ENCODE results near the gene YTHDC1.
A peak's percentile ranks its signal among the peaks of the same experiment; 100 is the strongest.
"Not testable (repeated sequence)": the region's sequence is repeated elsewhere in the genome, so short reads cannot be mapped to it uniquely, and the experiment has no call there.

The YTHDC1 gene

GRCh38 chr4:68349649-68350360 is at the start of gene YTHDC1:
YTHDC1 (minus strand) TSS chr4:68350090; CDS start chr4:68349753, 337 bp downstream.
- peak; percentile 90 for DNase-seq

GRCh38 chr4:68399306-68399705 is 49.4 kb upstream of the YTHDC1 start:
- no peak for DNase-seq

DNA sequence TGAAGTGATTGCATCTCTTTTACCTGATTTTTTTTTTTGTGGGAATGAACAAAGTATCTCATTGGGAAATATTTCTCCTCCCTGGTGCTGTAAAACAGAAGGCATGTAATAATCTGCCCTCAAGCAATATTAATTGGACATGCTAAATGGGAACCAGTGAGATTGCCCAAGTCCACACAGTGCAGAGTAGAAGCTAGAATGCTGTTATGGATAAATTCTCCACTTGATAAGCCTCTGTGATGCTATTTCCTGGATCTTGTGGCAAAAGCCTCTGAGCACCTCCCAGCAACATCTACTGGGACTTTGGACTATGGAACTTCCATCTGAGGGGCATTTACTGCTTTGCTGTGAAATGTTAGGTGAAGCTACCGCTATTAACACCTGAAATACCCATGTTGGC is 46.9 kb upstream of the YTHDC1 start:
- no peak for DNase-seq

DNA sequence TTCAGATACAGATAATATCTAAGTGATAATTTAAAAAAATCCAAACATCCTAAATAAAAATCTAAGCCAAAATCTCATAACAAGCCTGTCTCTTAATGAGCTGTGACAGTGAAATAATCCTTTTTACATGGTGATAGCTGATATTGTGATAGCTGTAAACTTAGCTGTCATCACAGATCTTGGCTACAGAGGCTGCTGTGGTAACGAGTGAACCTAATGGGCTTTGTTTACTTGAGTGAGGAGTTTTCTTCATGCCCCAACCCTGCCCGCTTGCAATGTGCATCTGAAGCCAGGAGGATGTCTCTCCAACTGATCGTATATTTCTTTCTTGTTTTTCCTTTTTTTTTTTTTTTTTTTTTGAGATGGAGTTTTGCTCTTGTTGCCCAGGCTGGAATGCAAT is 41.5 kb upstream of the YTHDC1 start:
- no peak for DNase-seq

- DNase-seq, result no peak
Observed at GRCh38 chr4:68390205-68390935, 40.5 kb upstream of the YTHDC1 start.

DNA sequence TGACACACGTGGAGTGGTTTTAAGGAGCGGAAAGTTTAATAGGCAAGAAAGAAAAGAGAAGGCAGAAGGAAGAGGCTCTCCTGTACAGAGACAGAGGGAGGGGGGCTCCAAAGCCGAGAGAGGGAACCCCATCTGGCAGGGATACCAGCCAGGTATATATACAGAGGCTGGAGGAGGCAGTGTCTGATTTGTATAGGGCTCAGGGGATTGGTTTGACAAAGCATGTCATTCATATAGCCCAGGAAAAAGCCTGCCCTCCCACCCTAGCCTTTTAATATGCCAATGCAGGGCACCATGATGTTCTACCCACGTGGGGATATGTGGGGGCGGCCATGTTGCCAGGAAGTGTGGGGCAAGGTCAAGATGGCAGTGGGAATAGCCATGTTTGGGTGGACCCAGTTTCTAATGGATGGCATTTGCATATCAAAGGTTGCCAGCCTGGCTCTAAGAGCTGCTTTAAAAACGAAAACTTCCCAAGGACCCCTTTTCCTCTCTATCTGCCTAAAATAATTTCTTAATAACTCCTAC is 39.6 kb upstream of the YTHDC1 start:
- not testable (repeated sequence) for DNase-seq

DNA sequence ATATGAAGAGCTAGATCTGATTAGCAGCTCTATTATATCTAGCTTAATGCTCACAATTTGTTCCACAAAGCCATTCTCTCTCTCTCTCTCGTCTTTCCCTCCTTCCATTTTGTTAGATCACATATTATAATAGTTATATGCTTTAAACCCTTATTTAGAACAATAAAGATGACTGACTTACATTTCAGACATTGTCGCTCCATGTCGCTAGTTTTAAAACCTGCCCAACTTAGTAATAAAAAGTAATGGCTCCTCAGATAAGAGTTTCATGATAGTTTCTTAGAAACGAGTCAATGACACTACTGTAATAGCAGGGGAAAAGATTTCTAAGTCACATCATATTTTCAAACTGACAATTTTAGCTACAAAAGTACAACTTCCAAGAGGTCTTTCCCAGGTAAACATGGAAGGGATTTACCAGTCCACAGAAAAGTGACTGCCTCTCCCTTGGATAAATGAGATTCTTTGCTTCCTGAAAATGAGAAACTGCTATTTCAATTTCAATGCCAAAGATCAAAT is 38.5 kb upstream of the YTHDC1 start:
- DNase-seq, result no peak

DNA sequence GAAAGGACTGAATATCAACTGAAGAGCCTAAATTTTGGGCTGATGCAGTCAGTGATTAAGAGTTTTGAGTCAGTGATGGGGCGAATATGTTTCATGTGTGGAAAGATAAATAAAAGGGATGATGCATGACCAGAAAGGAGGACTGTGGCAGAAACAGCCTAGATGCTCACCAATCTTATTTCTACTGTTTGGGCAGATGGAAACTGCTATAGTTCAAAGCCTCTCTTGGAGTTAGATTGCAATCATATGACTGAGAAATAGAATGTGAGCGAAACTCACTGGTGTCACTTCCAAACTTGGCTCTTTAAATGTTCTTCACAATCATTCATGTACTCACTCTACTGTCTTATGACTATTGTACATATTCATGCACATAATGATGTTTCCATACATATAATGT is 35.4 kb upstream of the YTHDC1 start:
- DNase-seq, result no peak

GRCh38 chr4:68383115-68383514 is 33.2 kb upstream of the YTHDC1 start:
- no peak for DNase-seq

GRCh38 chr4:68378226-68378625 is 28.3 kb upstream of the YTHDC1 start:
- no peak for DNase-seq

DNA sequence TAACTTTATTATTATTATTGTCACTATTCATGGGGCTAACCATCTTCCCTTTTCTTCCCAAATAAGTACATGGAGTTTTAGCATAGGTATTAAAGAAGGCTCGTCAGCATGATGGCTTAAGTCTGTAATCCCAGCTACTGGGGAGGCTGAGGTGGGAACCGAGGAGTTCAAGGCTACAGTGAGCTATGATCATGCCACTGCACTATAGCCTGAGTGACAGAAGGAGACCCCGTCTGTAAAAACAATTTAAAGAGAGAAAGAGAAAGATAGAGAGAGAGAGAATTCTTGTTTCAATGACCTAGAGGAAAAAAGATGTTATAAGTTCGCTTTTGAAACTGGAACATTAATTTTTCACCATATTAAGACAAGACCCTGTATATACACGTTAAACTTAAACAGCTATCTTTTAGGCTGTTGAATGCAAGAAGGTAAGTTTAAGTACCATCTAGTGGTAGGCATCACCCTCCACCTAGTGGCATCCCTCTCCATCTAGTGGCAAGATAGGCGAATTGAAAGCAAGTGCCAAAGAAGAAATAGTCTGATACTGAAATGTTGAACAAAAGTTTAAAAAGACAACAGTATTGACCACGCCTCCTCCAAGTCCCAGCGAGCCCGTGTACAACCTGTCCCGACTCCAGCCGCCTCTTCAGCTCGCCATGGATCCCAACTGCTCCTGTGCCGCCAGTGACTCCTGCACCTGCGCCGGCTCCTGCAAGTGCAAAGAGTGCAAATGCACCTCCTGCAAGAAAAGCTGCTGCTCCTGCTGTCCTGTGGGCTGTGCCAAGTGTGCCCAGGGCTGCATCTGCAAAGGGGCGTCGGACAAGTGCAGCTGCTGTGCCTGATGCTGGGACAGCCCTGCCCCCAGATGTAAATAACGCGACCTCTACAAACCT is 26.0 kb upstream of the YTHDC1 start:
- DNase-seq, result peak; percentile 17

- no peak for DNase-seq
Observed at GRCh38 chr4:68373513-68373912, 23.6 kb upstream of the YTHDC1 start.

DNA sequence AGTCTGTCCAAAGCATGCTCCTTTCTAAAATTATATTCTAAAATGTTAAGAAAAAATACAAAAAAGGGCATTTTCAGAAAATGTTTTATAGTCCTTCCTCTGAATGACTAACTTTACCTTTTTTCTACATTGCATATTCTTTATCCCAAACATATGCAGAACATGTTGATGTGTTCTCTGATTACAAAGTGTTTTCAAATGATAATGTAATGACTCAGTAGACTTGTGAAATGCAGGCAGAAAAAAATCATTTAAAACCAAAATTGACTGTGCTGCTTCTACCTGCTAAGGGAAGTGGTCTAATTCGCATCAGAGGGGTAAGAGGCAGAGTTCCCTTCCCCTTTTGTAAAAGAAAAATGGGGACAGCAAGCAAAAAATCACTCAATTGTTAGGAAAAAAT is 22.7 kb upstream of the YTHDC1 start:
- no peak for DNase-seq

DNA sequence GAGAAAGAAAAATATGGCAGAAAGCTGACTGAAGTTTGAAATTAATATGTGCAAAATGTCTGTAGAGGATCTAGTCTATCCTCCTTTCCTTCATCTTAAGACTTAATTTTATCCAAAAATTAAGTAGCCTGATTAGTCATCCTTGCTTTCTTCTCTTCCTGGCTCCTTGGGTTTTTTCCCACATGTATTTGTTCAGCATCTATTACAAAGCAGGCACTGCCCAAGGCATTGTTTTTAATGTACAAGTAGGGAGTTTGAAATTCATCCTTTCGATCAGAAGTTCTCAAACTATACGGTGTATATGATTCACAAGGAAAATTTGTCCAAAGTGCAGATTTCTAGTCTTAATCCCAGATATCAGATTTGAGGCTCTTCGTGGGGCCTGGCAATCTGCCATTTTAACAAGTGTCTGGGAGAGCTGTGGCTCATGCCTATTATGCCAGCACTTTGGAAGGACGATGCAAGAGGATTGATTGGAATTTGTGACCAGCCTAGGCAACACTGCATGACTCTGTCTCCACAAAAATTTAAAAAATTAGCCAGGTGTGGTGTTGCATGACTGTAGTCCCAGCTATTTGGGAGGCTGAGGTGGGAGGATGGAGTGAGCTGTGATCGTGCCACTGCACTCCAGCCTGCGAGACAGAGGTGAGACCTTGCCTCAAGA is 19.4 kb upstream of the YTHDC1 start:
- DNase-seq, result no peak

DNA sequence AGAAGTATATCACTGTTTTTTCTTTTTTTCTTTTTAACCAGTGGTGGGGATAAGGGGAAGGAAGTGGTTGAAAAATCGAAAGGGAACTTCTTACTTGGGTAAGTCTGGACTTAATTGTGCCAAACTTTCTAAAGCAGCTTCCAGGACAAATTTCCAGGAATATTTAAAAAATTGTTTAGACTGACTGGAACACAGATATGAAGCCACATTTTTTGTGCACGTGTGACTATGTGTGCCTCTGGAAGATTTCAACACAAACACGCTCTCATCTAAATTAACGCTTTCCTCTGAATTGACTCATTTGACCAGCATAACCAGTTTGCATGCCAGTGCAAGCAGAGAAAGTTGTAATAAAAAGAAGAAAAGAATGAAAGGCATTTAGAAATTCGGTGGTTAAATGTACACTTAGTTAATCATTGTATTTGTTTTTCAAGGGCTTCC is 18.8 kb upstream of the YTHDC1 start:
- DNase-seq, result no peak

- DNase-seq, result no peak
Observed at GRCh38 chr4:68367835-68368234, 17.9 kb upstream of the YTHDC1 start.

- DNase-seq, result no peak
Observed at GRCh38 chr4:68366600-68366999, 16.7 kb upstream of the YTHDC1 start.

DNA sequence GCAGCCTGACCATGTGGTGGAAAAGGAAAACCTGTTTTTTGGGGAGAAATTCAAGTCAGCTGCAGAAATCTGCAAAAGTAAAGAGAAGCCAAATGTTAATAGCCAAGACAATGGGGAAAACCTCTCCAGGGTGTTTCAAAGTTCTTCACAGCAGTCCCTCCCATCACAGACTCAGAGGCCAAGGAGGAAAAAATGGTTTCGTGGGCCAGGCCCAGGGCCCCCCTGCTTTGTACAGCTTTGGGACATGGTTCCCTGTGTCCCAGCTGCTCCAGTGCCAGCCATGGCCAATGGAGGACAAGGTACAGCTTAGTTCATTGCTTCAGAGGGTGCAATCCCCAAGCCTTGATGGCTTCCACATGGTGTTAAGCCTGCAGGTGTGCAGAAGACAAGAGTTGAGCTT is 15.2 kb upstream of the YTHDC1 start:
- no peak for DNase-seq

DNA sequence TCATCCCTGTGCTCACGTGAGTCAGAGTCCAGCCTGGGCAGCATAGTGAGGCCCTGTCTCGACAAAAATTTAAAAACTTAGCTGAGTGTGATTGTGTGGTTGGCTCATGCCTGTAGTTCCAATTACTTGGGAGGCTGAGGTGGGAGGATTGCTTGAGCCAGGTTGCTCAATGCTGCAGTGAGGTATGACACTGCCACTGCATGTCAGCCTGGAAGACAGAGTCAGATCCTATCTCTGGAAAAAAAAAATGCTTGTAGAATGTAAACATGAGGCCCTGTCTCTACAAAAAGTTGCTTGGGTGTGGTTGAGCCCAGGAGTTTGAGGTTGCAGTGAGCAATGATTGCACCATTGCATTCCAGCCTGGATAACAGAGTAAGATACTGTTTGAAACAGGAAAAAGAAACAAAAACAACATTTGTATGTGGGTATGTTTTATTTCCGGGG is 11.3 kb upstream of the YTHDC1 start:
- DNase-seq, result no peak

DNA sequence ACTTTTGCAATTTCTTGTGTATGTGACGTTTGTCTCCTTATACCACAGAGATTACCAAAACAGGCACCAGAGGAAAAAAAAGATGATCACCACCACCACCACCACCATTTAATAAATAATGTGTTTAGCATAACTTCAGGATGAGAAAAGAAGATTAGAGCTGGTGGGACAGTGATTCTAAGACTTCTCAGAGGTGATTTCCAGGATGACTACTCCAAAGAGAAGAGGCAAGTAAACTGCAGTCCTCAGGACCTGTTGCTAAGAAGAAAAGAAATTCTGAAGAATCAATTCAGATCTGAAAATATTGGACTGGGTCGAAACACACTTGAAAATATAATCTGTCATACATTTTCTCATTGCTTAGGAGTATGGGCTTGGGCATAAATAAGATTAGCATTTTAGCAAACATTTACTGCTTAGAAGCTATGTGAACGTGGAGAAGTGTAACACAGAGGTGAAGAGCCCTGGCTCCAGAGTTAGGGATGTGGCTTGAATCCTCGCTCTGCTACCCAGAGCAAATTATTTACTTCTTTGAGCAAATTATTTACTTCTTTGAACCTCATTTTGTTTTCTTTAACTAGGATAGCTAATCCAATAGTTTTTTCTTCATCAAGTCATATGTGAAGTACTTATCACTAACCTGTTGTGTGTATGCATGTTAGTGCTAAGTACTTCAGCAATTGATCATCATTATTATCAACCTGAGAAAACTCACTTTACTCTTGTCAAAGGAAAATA is 10.5 kb upstream of the YTHDC1 start:
- DNase-seq, result no peak

- no peak for DNase-seq
Observed at GRCh38 chr4:68359508-68359907, 9.6 kb upstream of the YTHDC1 start.

DNA sequence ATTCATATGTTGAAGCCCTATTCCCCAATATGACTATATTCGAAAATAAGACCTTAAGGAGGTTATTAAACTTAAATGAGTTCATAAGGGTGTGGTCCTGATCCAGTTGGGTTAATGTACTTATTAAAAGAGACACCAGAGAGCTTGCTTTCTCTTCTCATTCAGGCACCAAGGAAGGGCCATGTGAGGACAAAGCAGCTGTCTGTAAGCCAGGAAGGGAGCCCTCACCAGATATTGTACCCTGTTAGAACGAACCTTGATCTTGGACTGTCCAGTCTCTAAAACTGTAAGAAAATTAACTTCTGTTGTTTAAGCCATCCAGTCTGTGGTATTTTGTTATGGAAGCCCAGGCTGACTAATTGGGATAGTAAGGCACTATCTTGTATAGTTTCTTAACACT is 9.1 kb upstream of the YTHDC1 start:
- no peak for DNase-seq
